HEK293 (cell line): ENCODE results near the gene PRPF6.

ENCODE experiments used
- BCL11A ChIP-seq: fragments of 450-650 bp; formaldehyde crosslinking; IDR thresholded peaks from 2 replicates; pipeline ENCODE4 v1.5.1; 2016; ENCODE audit warnings: low read depth, missing biosample characterization, missing genetic modification characterization
- FEZF1 ChIP-seq: fragments of 450-650 bp; formaldehyde crosslinking; IDR thresholded peaks from 2 replicates; pipeline ENCODE4 v1.5.1; 2016; ENCODE audit warnings: missing biosample characterization, missing genetic modification characterization
- MZF1 ChIP-seq: fragments of 450-650 bp; formaldehyde crosslinking; IDR thresholded peaks from 2 replicates; pipeline ENCODE4 v1.5.1; 2017; ENCODE audit warnings: missing biosample characterization, missing genetic modification characterization, borderline replicate concordance
- PATZ1 ChIP-seq: fragments of 450-650 bp; formaldehyde crosslinking; IDR thresholded peaks from 2 replicates; pipeline ENCODE4 v1.5.1; 2016; ENCODE audit warnings: missing biosample characterization, missing genetic modification characterization
- PBX3 ChIP-seq: sonication (generic); formaldehyde crosslinking; IDR thresholded peaks from 2 replicates; pipeline ENCODE4 v1.8.1; 2022; ENCODE audit warnings: mild to moderate bottlenecking, moderate library complexity, missing genetic modification reagents
- REPIN1 ChIP-seq: fragments of 450-650 bp; formaldehyde crosslinking; IDR thresholded peaks from 2 replicates; pipeline ENCODE4 v1.5.1; 2017; ENCODE audit warnings: missing biosample characterization, missing genetic modification characterization, low read depth
- REST ChIP-seq: fragments of 450-650 bp; formaldehyde crosslinking; IDR thresholded peaks from 2 replicates; pipeline ENCODE4 v1.5.1; 2016; ENCODE audit warnings: missing biosample characterization, missing genetic modification characterization
- TCF7L2 ChIP-seq: IDR thresholded peaks from 2 replicates; pipeline ENCODE4 v1.6.1; 2011; ENCODE audit warnings: low read depth, mild to moderate bottlenecking, inconsistent platforms, low read length, moderate library complexity, borderline replicate concordance
- ZBTB11 ChIP-seq: fragments of 450-650 bp; formaldehyde crosslinking; conservative IDR thresholded peaks from 2 replicates; pipeline ENCODE4 v1.5.1; 2016; ENCODE audit warnings: low read depth, missing biosample characterization, missing genetic modification characterization
- ZBTB8A ChIP-seq: fragments of 450-650 bp; formaldehyde crosslinking; IDR thresholded peaks from 2 replicates; pipeline ENCODE4 v1.5.1; 2016; ENCODE audit warnings: missing biosample characterization, missing genetic modification characterization
- ZFP3 ChIP-seq: fragments of 450-650 bp; formaldehyde crosslinking; IDR thresholded peaks from 2 replicates; pipeline ENCODE4 v1.5.1; 2016; ENCODE audit warnings: low read depth, missing biosample characterization, missing genetic modification characterization
- ZNF112 ChIP-seq: fragments of 450-650 bp; formaldehyde crosslinking; IDR thresholded peaks from 2 replicates; pipeline ENCODE4 v1.5.0; 2017; ENCODE audit warnings: missing biosample characterization, missing genetic modification characterization
- ZNF133 ChIP-seq: fragments of 450-650 bp; formaldehyde crosslinking; IDR thresholded peaks from 2 replicates; pipeline ENCODE4 v1.5.1; 2016; ENCODE audit warnings: missing biosample characterization, missing genetic modification characterization
- ZNF155 ChIP-seq: fragments of 450-650 bp; formaldehyde crosslinking; IDR thresholded peaks from 2 replicates; pipeline ENCODE4 v1.5.1; 2016; ENCODE audit warnings: missing biosample characterization, missing genetic modification characterization
- ZNF16 ChIP-seq: fragments of 450-650 bp; formaldehyde crosslinking; IDR thresholded peaks from 2 replicates; pipeline ENCODE4 v1.5.1; 2016; ENCODE audit warnings: low read depth, missing biosample characterization, missing genetic modification characterization
- ZNF19 ChIP-seq: fragments of 450-650 bp; formaldehyde crosslinking; IDR thresholded peaks from 2 replicates; pipeline ENCODE4; 2016; ENCODE audit warnings: missing biosample characterization, missing genetic modification characterization, low read depth
- ZNF23 ChIP-seq: fragments of 450-650 bp; formaldehyde crosslinking; IDR thresholded peaks from 2 replicates; pipeline ENCODE4 v1.5.1; 2016; ENCODE audit warnings: missing biosample characterization, missing genetic modification characterization, borderline replicate concordance
- ZNF292 ChIP-seq: fragments of 450-650 bp; formaldehyde crosslinking; IDR thresholded peaks from 2 replicates; pipeline ENCODE4 v1.5.1; 2016; ENCODE audit warnings: low read depth, missing biosample characterization, missing genetic modification characterization, borderline replicate concordance
- ZNF362 ChIP-seq: fragments of 450-650 bp; formaldehyde crosslinking; IDR thresholded peaks from 2 replicates; pipeline ENCODE4 v1.5.1; 2016; ENCODE audit warnings: missing biosample characterization, missing genetic modification characterization
- ZNF366 ChIP-seq: fragments of 450-650 bp; formaldehyde crosslinking; conservative IDR thresholded peaks from 2 replicates; pipeline ENCODE4 v1.5.1; 2016; ENCODE audit warnings: missing biosample characterization, missing genetic modification characterization
- ZNF426 ChIP-seq: fragments of 450-650 bp; formaldehyde crosslinking; IDR thresholded peaks from 2 replicates; pipeline ENCODE4 v1.5.1; 2017; ENCODE audit warnings: missing biosample characterization, missing genetic modification characterization, mild to moderate bottlenecking, inconsistent platforms, moderate library complexity
- ZNF521 ChIP-seq: fragments of 450-650 bp; formaldehyde crosslinking; IDR thresholded peaks from 2 replicates; pipeline ENCODE4 v1.5.1; 2017; ENCODE audit warnings: missing biosample characterization, mild to moderate bottlenecking, missing genetic modification characterization
- ZNF555 ChIP-seq: fragments of 450-650 bp; formaldehyde crosslinking; conservative IDR thresholded peaks from 2 replicates; pipeline ENCODE4 v1.5.1; 2017; ENCODE audit warnings: missing biosample characterization, mild to moderate bottlenecking, missing genetic modification characterization, inconsistent platforms
- ZNF560 ChIP-seq: fragments of 450-650 bp; formaldehyde crosslinking; IDR thresholded peaks from 2 replicates; pipeline ENCODE4 v1.5.1; 2017; ENCODE audit warnings: missing biosample characterization, missing genetic modification characterization, borderline replicate concordance
- ZNF623 ChIP-seq: fragments of 450-650 bp; formaldehyde crosslinking; IDR thresholded peaks from 2 replicates; pipeline ENCODE4 v1.5.1; 2016; ENCODE audit warnings: missing biosample characterization, missing genetic modification characterization
- ZNF624 ChIP-seq: fragments of 450-650 bp; formaldehyde crosslinking; IDR thresholded peaks from 2 replicates; pipeline ENCODE4 v1.5.1; 2017; ENCODE audit warnings: missing biosample characterization, missing genetic modification characterization
- ZNF707 ChIP-seq: fragments of 450-650 bp; formaldehyde crosslinking; IDR thresholded peaks from 2 replicates; pipeline ENCODE4 v1.5.1; 2016; ENCODE audit warnings: missing biosample characterization, missing genetic modification characterization
- ZNF76 ChIP-seq: fragments of 450-650 bp; formaldehyde crosslinking; IDR thresholded peaks from 2 replicates; pipeline ENCODE4; 2016; ENCODE audit warnings: low read depth, missing biosample characterization, missing genetic modification characterization, borderline replicate concordance
- ZNF777 ChIP-seq: fragments of 450-650 bp; formaldehyde crosslinking; IDR thresholded peaks from 2 replicates; pipeline ENCODE4 v1.5.1; 2017; ENCODE audit warnings: missing biosample characterization, missing genetic modification characterization, borderline replicate concordance

Gene PRPF6

GRCh38 chr20:63941282-63942081 is 39.5 kb upstream of the PRPF6 start (continued):
- TF ChIP-seq REST: no peak
- TF ChIP-seq TCF7L2: no peak
- TF ChIP-seq ZNF292 (tag by site-specific recombination): no peak
- TF ChIP-seq ZNF555 (tag by site-specific recombination): no peak
- TF ChIP-seq ZBTB11 (tag by site-specific recombination): peak; percentile 90
- no peak for TF ChIP-seq BCL11A (tag by site-specific recombination)
- TF ChIP-seq ZNF426: no peak
- TF ChIP-seq ZNF560 (tag by site-specific recombination): no peak
- TF ChIP-seq ZNF155 (tag by site-specific recombination): no peak
- no peak for TF ChIP-seq FEZF1 (tag by site-specific recombination)
- peak; percentile 81 for TF ChIP-seq PATZ1 (tag by site-specific recombination)
- TF ChIP-seq ZNF362: no peak
- no peak for TF ChIP-seq ZNF112 (tag by site-specific recombination)
- no peak for TF ChIP-seq REPIN1
- no peak for TF ChIP-seq ZNF23 (tag by site-specific recombination)
- TF ChIP-seq ZNF76 (tag by site-specific recombination): no peak
- no peak for TF ChIP-seq ZNF521
- TF ChIP-seq ZNF623 (tag by site-specific recombination): no peak
- no peak for TF ChIP-seq ZNF16
- TF ChIP-seq ZFP3 (tag by site-specific recombination): no peak
- no peak for TF ChIP-seq ZNF707 (tag by site-specific recombination)
- TF ChIP-seq ZNF624: no peak
- peak; percentile 32; the same call in 1 of the 2 replicates for TF ChIP-seq ZNF366
- no peak for TF ChIP-seq ZNF19 (tag by site-specific recombination)
- no peak for TF ChIP-seq ZNF133 (tag by site-specific recombination)
- TF ChIP-seq ZBTB8A (tag by site-specific recombination): peak; percentile 69
- TF ChIP-seq PBX3 (CRISPR knock-in tag): no peak
- no peak for TF ChIP-seq MZF1 (tag by site-specific recombination)
- TF ChIP-seq ZNF777: no peak
